AG10803 (cell line): ENCODE results near the gene ST6GALNAC3.

ENCODE experiments used
- DNase-seq: peaks from one replicate; pipeline ENCODE4 v3.0.0; 2010; ENCODE audit warnings: low read depth
- H3K4me3 ChIP-seq: 2 replicates; pipeline ENCODE4 v1.5.1; 2011; ENCODE audit warnings: mild to moderate bottlenecking, low read length, control low read depth
- CTCF ChIP-seq: conservative IDR thresholded peaks from 2 replicates; pipeline ENCODE4 v1.5.1; 2011; ENCODE audit warnings: mild to moderate bottlenecking, low read length, control low read depth, inconsistent platforms

The ST6GALNAC3 gene

GRCh38 chr1:76074321-76075187, at the start of gene ST6GALNAC3:
Gene ST6GALNAC3 (plus strand): TSS chr1:76074746.
- no peak for TF ChIP-seq CTCF
- DNase-seq, result peak; percentile 15
- peak within 1 kb of the TSS; percentile 59 for H3K4me3 ChIP-seq

- DNase-seq, result no peak
- no peak for TF ChIP-seq CTCF
- no peak overlapping the region for H3K4me3 ChIP-seq
Observed at GRCh38 chr1:76027341-76027740, 47.2 kb upstream of the ST6GALNAC3 start.

- DNase-seq, result no peak
- no peak overlapping the region for H3K4me3 ChIP-seq
- no peak for TF ChIP-seq CTCF
Observed at GRCh38 chr1:76029331-76029730, 45.2 kb upstream of the ST6GALNAC3 start.

- no peak overlapping the region for H3K4me3 ChIP-seq
- TF ChIP-seq CTCF, result no peak
- no peak for DNase-seq
Observed at GRCh38 chr1:76031496-76031895, 43.0 kb upstream of the ST6GALNAC3 start.

GRCh38 chr1:76033800-76034475, 40.6 kb upstream of the ST6GALNAC3 start:
- TF ChIP-seq CTCF, result no peak
- no peak overlapping the region for H3K4me3 ChIP-seq
- no peak for DNase-seq

- no peak overlapping the region for H3K4me3 ChIP-seq
- no peak for DNase-seq
- TF ChIP-seq CTCF, result peak; percentile 23
Observed at GRCh38 chr1:76035053-76035452, 39.5 kb upstream of the ST6GALNAC3 start.

GRCh38 chr1:76037324-76037723, 37.2 kb upstream of the ST6GALNAC3 start:
- no peak overlapping the region for H3K4me3 ChIP-seq
- DNase-seq, result no peak
- no peak for TF ChIP-seq CTCF
